GM19043 (cell line): Measurements from ENCODE around the gene TMEM225B.
"Not testable (repeated sequence)": the region's sequence is repeated elsewhere in the genome, so short reads cannot be mapped to it uniquely, and the experiment has no call there.

Source experiments
- ATAC-seq: cut with Tn5 transposase; IDR thresholded peaks from one replicate; pipeline ENCODE4 v1.9.1; 2021; ENCODE audit warnings: low read depth; ENCODE audit not compliant: unreplicated experiment

TMEM225B gene, protein sequence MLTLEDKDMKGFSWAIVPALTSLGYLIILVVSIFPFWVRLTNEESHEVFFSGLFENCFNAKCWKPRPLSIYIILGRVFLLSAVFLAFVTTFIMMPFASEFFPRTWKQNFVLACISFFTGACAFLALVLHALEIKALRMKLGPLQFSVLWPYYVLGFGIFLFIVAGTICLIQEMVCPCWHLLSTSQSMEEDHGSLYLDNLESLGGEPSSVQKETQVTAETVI

DNA sequence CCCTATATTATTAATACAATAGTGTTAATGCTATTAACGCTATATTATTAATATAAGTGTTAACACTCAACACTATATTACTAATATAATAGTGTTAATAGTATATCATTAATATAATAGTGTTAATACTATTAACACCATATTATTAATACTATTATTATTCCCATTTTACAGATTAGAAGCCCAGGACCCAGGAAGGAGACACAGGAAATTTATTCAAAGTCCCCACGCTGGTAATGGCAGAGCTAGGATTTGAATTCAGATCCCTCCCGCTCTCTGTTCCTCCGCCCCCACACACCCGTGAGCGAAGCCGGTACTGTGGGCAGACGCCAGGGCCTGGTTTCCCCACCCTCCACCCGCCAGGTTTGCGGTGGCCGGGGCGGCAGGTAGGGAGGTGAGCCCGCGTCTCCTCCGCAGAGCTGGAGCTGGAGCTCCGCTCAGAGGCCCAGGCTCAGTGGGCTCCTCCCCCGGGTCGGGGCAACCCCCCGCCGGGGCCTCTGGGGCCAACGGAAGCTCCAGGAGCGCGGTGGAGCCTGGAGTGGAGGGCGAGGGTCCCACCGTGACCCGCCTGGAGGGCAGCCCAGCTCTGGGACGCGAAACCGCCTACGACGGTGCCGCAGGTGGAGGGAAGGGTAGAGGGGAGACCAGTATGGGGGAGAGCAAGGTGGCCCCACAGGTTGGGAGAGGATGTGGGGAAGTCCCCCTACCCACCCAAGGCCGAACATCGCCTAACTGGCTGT, at the start of gene TMEM225B:
TMEM225B (plus strand) TSS at position 506 of the 740 bp plus-strand sequence. CDS start 6,122 bp downstream, outside the sequence.
- ATAC-seq: no peak

DNA sequence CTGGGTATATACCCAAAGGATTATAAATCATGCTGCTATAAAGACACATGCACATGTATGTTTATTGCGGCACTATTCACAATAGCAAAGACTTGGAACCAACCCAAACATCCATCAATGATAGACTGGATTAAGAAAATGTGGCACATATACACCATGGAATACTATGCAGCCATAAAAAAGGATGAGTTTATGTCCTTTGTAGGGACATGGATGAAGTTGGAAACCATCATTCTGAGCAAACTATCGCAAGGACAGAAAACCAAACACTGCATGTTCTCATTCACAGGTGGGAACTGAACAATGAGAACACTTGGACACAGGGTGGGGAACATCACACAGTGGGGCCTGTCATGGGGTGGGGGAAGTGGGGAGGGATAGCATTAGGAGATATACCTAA, 48.5 kb upstream of the TMEM225B start:
- not testable (repeated sequence) for ATAC-seq

DNA sequence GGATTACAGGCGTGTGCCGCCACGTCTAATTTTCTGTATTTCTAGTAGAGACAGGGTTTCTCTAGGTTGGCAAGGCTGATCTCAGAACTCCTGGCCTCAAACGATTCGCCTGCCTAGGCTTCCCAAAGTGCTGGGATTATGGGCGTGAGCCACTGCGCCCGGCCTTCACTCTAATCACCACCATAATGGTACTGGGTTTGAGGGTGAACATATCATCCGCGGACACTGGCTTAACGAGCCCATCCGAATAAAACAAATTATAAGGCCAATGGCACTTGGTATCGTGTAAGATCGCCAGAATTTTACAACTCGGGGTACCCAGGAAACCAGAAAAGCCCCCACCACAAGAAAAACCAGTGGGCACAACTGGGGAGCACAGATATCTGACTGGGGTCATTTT, 46.7 kb upstream of the TMEM225B start:
- ATAC-seq: no peak

DNA sequence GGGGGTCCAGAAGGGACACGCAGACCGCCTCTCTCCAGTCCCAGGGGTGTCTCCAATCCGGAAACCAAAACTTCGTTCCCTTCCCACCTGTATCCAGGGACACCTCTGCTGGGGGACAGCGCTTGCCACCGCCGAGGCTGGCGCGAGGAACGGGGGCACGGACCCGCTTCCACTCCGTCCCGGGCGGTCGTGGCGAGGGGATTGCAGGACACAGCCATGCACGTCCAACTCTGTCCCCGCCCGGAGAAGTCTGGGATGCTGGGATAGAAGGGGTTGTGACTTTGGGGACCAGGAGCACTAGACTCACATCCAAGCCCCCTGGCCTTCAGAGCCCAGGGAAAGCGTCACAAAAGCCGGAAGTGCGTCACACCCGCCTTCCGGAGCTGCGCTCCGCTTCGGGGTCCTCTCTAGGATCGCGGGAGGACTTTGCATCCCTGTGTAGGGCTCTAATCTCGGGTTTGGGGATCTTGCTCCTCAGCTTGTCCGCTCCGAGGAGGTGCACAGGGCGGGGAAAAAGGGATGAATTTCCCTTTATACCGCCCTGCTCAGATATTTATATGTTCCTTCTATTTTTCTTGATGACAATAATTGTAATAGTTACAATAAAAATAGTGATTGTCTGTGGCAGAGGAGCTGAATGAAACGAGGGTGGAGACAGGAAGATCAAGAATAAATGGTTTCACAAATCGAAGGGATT, 46.2 kb upstream of the TMEM225B start, which contains the start of gene FAM200A:
FAM200A (minus strand) TSS at position 348 of the 697 bp plus-strand sequence. CDS start 3,707 bp downstream, outside the sequence.
- peak; percentile 92 for ATAC-seq

DNA sequence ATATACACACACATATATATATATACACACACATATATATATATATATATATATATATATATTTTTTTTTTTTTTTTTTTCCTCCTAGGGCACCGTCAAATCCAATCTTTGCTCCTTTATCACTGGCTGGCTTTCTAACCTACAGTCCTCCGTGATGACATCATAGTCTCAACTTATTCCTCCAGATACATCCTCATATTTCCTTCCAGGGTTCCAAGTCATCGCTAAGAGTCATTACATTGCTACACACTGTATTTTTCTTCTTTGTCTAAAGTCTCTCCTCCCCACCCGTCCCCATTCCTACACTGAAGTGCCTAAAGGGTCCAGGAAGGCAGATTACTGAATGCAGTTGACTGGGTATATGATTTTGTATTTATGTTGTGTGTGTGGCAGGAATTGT, 45.0 kb upstream of the TMEM225B start:
- ATAC-seq: no peak

DNA sequence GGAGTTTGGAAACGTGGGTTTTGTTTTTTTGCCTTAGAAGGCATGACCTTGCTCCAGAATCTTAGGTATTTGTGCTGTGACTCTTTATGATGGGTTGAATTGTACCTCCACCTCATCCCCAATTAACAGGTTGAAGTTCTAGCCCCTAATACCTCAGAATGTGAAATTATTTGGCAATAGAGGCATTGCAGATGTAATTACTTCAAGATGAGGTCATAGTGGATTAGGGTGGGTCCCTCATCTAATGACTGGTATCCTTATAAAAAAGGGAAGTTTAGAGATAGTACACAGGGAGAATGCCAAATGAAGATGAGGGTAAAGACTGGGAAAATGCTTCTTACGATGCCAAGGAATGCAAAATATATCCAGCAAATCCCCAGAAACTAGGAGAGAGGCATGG, 43.1 kb upstream of the TMEM225B start:
- ATAC-seq: no peak

DNA sequence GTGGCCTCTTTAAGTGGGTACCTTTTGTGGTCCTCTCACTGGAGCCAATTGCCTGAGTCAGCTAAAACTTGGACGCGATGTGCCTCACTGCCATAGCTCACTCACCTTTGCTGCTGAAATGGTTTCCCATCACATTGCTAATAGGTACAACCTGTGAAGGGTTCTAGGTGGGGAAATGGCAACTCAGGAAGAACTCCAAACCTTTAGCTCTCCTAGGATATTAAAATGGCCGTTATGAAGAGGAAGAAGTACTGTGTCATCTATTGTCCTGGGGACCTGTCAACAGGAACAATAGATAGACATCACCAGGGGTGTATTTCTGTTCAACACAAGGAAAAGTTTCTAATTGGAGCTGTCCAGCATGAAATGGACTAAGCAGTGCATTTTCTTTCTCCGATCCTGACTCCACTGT, 40.9 kb upstream of the TMEM225B start:
- ATAC-seq: no peak

DNA sequence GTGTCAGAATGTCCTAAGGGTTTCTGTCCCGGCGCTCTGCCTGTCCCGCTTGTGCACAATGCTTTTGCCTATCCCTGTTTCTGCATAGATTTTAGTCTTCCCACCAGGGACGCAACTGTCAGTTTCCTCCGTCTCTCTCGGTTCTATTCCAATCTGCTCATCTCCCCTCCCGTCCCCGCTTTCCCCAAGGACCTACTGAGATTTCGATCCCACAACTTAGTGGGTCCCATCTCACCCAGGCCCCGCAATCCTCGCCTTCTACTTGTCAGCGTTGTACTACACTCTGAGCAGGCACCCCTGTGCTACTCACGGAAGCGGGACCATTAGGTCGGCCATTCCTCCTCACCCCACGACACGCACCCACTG, 40.1 kb upstream of the TMEM225B start:
- peak; percentile 34 for ATAC-seq

DNA sequence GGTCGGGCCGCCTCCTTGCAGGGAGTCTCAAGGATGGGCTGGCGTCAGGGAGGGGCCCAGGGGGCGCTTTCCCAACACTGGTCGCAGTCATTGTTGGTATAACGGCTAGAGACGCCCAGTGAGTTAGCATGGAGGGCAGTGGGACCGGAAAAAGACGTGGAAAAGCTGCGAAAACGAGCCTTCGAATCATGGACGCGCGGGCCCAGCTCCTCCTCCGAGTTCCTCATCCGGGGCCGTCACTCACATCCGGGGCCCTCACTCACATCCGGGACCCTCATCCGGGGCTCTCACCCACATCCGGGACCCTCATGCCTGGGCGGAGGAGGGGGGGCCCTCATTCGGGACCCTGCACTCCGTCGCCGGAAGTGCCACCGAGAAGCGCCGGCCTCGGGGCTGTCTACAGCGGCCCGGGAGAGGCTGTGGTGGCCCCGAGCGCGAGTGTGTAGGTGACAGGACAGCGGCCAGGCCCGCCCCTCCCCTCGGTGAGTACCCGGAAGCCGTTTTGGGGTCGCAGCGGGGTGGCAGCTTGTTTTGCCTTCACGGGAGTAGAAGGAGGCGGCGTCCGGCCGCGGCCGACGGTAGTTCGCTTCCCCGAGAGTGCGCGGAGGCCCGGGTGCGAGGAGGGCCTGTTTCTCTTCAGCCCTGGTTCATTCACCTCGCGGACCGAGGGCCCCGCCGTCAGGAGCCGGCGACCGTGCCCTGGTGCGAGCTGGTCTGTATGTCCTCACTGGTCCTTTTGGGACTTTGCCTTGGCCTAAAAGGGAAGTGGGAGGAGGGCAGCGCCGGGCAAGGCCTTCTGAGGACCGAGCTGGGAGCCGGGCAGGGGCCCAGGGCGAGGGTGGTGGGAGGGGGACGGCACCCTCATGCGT, 39.5 kb upstream of the TMEM225B start, which contains the start of gene ZNF655:
ZNF655 (plus strand) TSS at position 337 of the 869 bp plus-strand sequence. CDS start 1,918 bp downstream, outside the sequence.
- peak; percentile 77 for ATAC-seq

DNA sequence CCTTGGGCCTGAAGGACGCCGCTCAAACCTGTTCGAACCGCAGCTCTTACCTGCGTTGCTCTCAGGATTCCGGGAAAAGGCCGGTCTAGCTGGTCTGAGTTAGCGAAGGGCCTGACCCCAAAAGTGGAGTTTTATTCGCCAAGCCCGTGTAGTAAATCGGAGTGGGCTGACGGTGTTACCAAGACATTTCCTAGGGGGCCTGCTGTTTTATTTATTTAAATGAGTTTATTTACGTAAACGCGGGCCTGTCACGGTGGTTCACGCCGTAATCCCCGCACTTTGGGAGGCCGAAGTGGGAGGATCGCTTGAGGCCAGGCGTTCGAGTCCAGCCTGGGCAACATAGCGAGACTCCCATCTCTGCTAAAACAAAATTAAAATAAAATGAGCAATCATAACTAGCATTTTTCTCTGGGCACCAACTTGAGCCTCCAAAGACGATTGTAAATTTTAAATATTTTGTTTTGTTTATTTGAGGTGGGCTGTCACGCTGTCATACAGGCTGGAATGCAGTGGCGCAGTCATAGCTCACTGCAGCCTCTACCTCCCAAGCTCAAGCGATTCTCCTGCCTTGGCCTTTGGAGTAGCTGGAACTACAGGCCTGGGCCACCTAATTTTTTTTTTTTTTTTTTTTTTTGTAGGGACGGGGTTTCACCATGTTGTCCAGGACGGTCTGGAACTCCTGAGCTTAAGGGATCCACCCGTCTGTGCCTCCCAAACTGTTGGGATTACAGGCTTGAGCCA, 38.7 kb upstream of the TMEM225B start:
- ATAC-seq: no peak

DNA sequence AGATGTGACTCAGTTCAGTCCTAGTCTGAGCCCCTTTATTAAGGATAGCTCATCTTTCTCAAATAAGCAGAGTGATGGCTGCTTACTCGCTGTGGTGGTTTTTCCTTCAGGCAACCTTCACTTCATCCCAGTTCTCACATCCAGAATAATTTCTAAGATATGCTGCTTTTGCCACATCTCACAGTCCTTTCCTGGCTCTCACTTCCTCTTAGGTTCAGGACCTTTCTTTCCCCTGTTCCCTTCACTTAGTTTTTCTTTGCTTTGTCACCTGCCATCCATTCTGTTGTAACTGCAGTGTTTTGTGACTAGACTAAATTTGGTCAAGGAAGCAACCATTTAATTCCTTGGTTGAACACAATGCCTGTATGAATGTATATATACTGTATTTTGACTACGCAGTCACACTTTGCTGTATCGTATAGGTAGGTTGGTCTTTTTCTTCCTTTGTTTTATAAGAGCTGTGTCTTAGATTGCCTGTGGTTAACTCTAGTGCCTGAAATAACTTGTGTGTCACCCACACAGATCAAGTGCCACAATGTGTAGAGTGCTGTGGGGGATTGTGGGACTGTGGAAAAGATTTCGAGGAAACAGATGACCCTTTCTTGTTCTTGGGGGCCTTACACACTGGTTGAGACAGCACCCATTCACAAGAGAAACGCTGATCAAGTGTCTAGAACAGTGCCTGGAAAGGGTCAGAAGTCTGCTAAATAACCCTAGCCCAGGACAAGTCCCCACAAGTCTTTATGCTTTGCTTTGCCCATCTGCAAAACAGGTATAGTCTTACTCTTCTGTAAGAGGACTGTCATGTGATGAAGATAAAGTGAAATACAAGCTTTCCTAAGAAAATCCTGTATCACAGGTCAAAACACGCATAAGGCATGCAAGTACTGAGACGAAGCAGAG, 37.0 kb upstream of the TMEM225B start:
- no peak for ATAC-seq

DNA sequence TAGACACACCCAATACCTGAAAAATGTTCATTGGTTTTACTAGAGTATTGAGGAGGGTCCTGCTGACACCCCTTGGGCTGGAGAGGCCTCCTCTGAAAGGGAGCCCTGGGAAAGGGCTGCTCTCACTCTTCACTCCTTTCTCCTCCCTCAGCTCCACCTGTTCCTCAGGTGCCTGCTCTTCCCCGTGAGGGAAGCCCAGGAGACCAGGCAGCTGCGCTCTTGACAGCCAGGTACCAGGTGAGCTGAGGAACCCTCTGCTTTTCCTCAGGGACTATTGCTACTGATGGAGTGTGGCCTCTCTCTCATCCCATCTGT, 36.4 kb upstream of the TMEM225B start:
- ATAC-seq: no peak

DNA sequence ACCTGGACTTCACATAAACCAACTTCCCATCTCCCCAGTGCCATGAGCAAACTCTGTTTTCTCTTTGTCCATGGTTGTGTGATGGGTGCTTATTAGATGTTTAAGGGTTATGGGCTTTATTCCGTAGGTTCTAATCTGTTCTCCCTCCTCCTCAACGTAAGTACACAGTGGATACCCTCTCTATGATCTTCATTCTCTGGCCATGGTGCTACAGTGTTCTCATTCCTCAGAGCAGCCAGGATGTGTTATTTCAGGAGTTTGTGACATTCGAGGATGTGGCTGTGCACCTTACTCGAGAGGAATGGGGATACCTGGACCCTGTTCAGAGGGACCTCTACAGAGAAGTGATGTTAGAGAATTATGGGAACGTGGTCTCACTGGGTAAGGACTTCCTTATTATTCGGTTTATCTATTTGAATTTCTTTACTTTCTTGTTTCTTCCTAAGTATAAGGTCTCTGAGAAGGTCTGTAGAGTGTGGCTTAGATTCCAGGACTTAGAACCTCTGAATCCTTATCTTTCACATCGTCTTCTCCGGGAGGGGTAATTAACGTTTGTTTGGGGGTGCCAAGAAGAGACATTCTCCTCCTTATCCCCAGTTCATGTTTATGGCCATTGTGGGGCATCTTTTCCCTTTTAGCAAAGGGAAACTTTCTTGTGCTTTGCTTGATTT, 35.8 kb upstream of the TMEM225B start:
- no peak for ATAC-seq

DNA sequence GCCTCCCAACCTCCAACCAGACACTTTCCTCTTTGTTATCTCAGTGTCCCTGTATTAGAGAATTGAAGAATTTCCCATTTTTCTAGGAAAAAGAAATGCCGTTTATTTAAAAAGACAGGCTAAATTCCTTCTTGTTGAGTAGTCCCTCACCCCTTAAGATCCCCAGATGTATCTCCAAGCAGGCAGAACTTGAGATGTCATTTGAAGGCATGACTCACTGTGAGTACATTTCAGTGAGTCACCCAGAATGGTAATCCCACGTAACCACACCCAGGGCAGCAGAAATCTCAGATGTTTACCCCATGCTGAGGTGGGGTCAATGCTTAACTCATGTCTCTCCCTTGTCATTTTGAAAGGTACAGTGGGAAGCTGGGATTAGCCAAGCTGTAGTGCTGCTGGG, 35.2 kb upstream of the TMEM225B start:
- no peak for ATAC-seq

DNA sequence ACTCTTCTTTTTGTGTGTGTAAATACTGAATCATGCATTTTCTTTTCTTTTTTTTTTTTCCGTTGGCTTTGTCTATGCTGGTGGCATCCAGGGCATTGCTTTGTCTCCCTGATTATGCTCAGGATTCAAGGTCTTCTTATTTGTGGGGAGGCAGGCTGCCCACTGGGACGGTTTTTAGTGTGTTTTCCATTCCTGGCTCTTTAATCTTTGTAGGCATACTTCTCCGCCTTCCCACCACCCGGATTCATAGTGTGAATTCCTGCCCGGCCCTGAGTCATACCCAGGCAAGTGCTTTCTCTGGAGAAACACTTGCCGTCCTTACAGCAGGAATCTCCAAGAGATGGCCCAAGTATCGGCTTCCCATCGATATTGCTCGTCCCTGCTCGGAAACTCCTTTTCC, 34.4 kb upstream of the TMEM225B start:
- no peak for ATAC-seq

DNA sequence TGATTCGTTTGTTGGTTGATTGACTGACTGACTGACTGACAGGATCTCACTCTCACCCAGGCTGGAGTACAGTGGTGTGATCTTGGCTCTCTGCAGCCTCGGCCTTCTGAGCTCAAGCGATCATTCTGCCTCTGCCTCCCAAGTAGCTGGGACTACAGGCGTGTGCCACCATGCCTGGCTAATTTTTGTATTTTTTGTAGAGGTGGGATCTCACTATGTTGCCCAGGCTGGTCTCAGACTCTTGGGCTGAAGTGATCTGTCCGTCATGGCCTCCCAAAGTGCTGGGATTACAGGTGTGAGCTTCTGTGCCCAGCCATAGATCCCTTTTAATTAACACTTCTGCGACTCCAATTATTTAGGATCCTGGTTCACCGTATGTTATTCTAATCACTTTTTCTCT, 29.3 kb upstream of the TMEM225B start:
- not testable (repeated sequence) for ATAC-seq

DNA sequence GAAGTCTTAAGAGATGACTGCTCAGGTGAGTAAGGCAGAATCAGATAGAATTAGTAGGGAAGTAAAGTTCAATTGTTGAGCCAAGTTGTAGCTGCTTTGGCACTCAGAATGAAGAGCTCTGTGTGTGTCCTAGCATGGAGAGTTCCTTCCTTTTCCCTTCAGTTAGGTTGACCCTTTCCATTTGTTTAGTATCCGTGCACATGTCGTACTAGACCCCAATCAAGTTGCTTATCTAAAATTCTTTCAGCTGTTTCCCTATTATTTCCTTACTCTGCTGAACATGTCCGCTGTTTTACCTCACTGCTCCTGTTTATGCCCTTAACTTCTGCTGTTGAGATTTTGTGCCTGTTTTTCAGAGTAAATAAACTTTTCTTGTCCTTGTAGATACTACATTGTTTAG, 26.3 kb upstream of the TMEM225B start:
- no peak for ATAC-seq

DNA sequence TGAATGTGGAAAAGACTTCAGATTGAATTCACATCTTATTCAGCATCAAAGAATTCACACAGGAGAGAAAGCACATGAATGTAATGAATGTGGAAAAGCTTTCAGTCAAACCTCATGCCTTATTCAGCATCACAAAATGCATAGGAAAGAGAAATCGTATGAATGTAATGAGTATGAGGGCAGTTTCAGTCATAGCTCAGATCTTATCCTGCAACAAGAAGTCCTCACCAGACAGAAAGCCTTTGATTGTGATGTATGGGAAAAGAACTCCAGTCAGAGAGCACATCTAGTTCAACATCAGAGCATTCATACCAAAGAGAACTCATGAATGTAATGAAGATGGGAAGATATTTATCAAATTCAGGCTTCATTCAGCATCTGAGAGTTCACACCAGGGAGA, 24.8 kb upstream of the TMEM225B start:
- ATAC-seq: no peak
